IPS DF 6.9 (cell line): ENCODE measurements around the gene CLPTM1.
A peak's percentile ranks its signal among the peaks of the same experiment; 100 is the strongest.
"Not testable (repeated sequence)": the region's sequence is repeated elsewhere in the genome, so short reads cannot be mapped to it uniquely, and the experiment has no call there.

Source experiments
- DNase-seq: peaks from one replicate; pipeline ENCODE4 v3.0.0-alpha.2; 2013; ENCODE audit warnings: low read depth, low spot score
- H3K27ac ChIP-seq: one replicate; pipeline ENCODE4 v1.5.1; 2013; ENCODE audit warnings: low read length, control low read depth
- H3K27me3 ChIP-seq: 2 replicates; pipeline ENCODE4 v1.6.1; 2013; ENCODE audit warnings: mild to moderate bottlenecking, low read length; ENCODE audit not compliant: control insufficient read depth, insufficient read depth
- H3K36me3 ChIP-seq: 2 replicates; pipeline ENCODE4 v1.6.1; 2013; ENCODE audit warnings: low read length; ENCODE audit not compliant: control insufficient read depth, insufficient read depth
- H3K4me1 ChIP-seq: 2 replicates; pipeline ENCODE4 v1.6.1; 2013; ENCODE audit warnings: low read length; ENCODE audit not compliant: control insufficient read depth, insufficient read depth
- H3K4me3 ChIP-seq: 2 replicates; pipeline ENCODE4 v1.5.1; 2013; ENCODE audit warnings: mild to moderate bottlenecking, low read length
- H3K9me3 ChIP-seq: 2 replicates; pipeline ENCODE4 v1.6.1; 2013; ENCODE audit warnings: low read length, inconsistent platforms; ENCODE audit not compliant: control insufficient read depth, insufficient read depth
- WGBS: extraction: QIAGEN DNeasy Blood & Tissue Kit; methylation state at CpG from one replicate; pipeline ENCODE4 v1.1.7; 2013; ENCODE audit warnings: mixed read lengths, missing lambda C conversion rate; ENCODE audit not compliant: insufficient read length, insufficient coverage; 5-methylcytosine and 5-hydroxymethylcytosine counted together

CLPTM1 gene

GRCh38 chr19:44914433-44915206 is 40.6 kb upstream of the CLPTM1 start, which contains the start of gene APOC1:
Gene APOC1 (plus strand): TSS chr19:44914608. CDS start chr19:44914892, 284 bp downstream.
- H3K27ac ChIP-seq, H3K9me3 ChIP-seq, H3K27me3 ChIP-seq, DNase-seq, H3K4me1 ChIP-seq, H3K36me3 ChIP-seq: not testable (repeated sequence)
- peak within 1 kb of the TSS; percentile 52; the same call in 1 of the 2 replicates for H3K4me3 ChIP-seq
- WGBS: no CpG with 5 or more reads among the region's 28 CpGs

DNA sequence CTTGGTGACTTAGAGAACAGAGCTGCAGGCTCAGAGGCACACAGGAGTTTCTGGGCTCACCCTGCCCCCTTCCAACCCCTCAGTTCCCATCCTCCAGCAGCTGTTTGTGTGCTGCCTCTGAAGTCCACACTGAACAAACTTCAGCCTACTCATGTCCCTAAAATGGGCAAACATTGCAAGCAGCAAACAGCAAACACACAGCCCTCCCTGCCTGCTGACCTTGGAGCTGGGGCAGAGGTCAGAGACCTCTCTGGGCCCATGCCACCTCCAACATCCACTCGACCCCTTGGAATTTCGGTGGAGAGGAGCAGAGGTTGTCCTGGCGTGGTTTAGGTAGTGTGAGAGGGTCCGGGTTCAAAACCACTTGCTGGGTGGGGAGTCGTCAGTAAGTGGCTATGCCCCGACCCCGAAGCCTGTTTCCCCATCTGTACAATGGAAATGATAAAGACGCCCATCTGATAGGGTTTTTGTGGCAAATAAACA is 30.9 kb upstream of the CLPTM1 start:
- no peaks in the 10 kb centered on the region; the same call in 1 of the 2 replicates for H3K4me1 ChIP-seq
- no peak for DNase-seq
- no peaks in the 10 kb centered on the region for H3K9me3 ChIP-seq
- no peak overlapping the region for H3K4me3 ChIP-seq
- no peak overlapping the region for H3K27ac ChIP-seq
- no peaks in the 10 kb centered on the region for H3K36me3 ChIP-seq
- no peaks in the 10 kb centered on the region for H3K27me3 ChIP-seq
- no CpG with 5 or more reads among the region's 8 CpGs for WGBS

- DNase-seq: no peak
- Histone ChIP-seq H3K36me3 (no peaks in the 10 kb centered on the region), H3K4me1 (no peaks in the 10 kb centered on the region; the same call in 1 of the 2 replicates), H3K9me3 (no peaks in the 10 kb centered on the region), H3K27me3 (no peaks in the 10 kb centered on the region), H3K4me3 (no peak overlapping the region), H3K27ac (no peak overlapping the region)
- WGBS: no CpG with 5 or more reads among the region's 8 CpGs
These were observed 29.9 kb upstream of the CLPTM1 start for GRCh38 chr19:44925114-44925891.

DNA sequence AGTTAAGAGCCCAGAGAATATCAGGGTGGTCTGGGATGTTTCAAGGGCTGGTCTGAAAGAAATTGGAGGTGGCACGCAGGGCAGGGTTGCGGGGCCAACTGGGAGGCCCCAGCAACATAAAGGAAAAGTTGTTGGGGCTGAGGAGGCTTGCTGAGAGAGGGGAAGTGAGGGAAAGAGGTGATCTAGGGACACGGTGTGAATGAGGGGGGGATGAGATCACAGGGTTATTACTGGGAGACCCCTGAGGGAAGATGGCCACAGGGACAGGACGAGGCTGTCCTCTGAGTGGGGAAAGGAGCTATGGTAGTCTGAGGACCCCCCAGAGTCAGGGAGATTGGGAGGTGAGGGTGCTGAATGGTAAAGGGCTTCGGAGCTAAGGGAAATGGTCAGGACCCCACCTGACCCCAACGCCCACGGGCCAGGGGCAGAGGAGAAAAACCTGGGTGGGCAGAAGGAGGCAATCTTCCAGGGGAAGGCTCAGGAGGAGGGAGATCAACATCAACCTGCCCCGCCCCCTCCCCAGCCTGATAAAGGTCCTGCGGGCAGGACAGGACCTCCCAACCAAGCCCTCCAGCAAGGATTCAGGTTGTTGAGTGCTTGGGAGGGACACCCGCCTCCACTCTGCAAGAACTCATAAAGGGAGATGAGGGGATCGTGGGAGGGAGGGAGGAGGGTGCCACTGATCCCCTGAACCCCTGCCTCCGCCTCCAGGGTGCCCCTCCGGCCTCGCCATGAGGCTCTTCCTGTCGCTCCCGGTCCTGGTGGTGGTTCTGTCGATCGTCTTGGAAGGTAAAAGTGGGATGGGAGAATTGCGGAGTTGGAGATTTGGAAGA is 28.7 kb upstream of the CLPTM1 start:
- H3K9me3 ChIP-seq, H3K27ac ChIP-seq, H3K36me3 ChIP-seq, H3K27me3 ChIP-seq, H3K4me3 ChIP-seq, DNase-seq, H3K4me1 ChIP-seq: not testable (repeated sequence)
- no CpG with 5 or more reads among the region's 19 CpGs for WGBS

DNA sequence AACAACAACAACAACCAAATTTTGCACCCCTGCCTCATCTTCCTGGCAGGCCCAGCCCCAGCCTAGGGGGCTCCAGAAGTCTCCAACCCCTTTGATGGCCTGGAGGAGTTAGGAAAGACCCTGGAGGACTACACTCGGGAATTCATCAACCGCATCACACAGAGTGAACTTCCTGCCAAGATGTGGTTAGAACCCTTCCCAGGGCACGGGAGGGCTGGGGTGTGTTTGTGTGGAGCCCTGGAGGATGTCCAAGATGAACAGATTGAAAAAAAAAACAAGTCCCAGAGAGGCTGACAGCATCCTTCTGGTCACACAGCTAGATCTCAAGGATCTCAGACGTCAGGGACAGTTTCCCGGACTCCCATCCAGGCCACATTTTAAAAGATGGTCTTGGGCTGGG is 27.4 kb upstream of the CLPTM1 start:
- no CpG with 5 or more reads among the region's 5 CpGs for WGBS

GRCh38 chr19:44930088-44930487 is 25.1 kb upstream of the CLPTM1 start:
- no peaks in the 10 kb centered on the region for H3K27me3 ChIP-seq
- DNase-seq: no peak
- no peak overlapping the region for H3K4me3 ChIP-seq
- H3K9me3 ChIP-seq: no peaks in the 10 kb centered on the region
- no peaks in the 10 kb centered on the region; the same call in 1 of the 2 replicates for H3K4me1 ChIP-seq
- no peak overlapping the region for H3K27ac ChIP-seq
- H3K36me3 ChIP-seq: no peaks in the 10 kb centered on the region
- WGBS: no CpG with 5 or more reads among the region's 7 CpGs

More for the DNA sequence above, 27.4 kb upstream of the CLPTM1 start:
- H3K4me1 ChIP-seq: no peaks in the 10 kb centered on the region; the same call in 1 of the 2 replicates
- DNase-seq: no peak
- no peak overlapping the region for H3K27ac ChIP-seq
- H3K9me3 ChIP-seq: no peaks in the 10 kb centered on the region
- no peaks in the 10 kb centered on the region for H3K27me3 ChIP-seq
- H3K4me3 ChIP-seq: no peak overlapping the region
- no peaks in the 10 kb centered on the region for H3K36me3 ChIP-seq

DNA sequence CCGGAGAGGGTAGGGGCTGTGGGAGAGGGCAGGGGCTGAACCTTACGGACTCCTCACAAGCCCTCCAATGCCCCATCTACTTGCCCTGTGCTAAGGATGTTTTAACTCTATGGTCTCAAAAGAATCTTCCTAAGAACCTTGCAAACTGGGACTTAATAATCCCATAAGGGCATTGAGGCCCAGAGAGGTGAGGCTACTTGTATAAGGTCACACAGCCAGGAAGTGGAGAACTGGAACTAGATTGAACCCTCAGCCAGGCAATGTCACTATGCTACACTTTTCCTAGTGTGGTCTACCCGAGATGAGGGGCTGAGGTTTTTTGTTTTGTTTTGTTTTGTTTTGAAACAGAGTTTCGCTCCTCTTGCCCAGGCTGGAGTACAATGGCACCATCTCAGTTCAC is 23.6 kb upstream of the CLPTM1 start:
- no peaks in the 10 kb centered on the region; the same call in 1 of the 2 replicates for H3K4me1 ChIP-seq
- no CpG with 5 or more reads among the region's 4 CpGs for WGBS
- H3K4me3 ChIP-seq: no peak overlapping the region
- H3K36me3 ChIP-seq: no peaks in the 10 kb centered on the region
- no peaks in the 10 kb centered on the region for H3K9me3 ChIP-seq
- H3K27me3 ChIP-seq: no peaks in the 10 kb centered on the region
- no peak overlapping the region for H3K27ac ChIP-seq
- no peak for DNase-seq

GRCh38 chr19:44939668-44940067 is 15.5 kb upstream of the CLPTM1 start:
- no peaks in the 10 kb centered on the region; the same call in 1 of the 2 replicates for H3K27me3 ChIP-seq
- no peaks in the 10 kb centered on the region for H3K4me1 ChIP-seq
- no CpG with 5 or more reads among the region's 5 CpGs for WGBS
- H3K9me3 ChIP-seq: no peaks in the 10 kb centered on the region
- no peak overlapping the region for H3K4me3 ChIP-seq
- no peak for DNase-seq
- no peaks in the 10 kb centered on the region; the same call in 1 of the 2 replicates for H3K36me3 ChIP-seq
- no peak overlapping the region for H3K27ac ChIP-seq

GRCh38 chr19:44942067-44942571 is 13.1 kb upstream of the CLPTM1 start, which contains the start of gene APOC4:
Gene APOC4 (plus strand): TSS chr19:44942237. CDS start chr19:44942278, 41 bp downstream.
- no peaks in the 10 kb centered on the region for H3K9me3 ChIP-seq

More at GRCh38 chr19:44942067-44942571, 13.1 kb upstream of the CLPTM1 start, which contains the start of gene APOC4:
- Histone ChIP-seq H3K27me3 (no peaks in the 10 kb centered on the region; the same call in 1 of the 2 replicates), H3K27ac (no peak within 1 kb of the TSS), H3K4me3 (no peak within 1 kb of the TSS), H3K4me1 (no peaks in the 10 kb centered on the region), H3K36me3 (no peaks in the 10 kb centered on the region; the same call in 1 of the 2 replicates)
- no peak for DNase-seq
- WGBS: no CpG with 5 or more reads among the region's 14 CpGs
